Keratinocyte (primary cell): ENCODE data around the gene FNDC3B. TPM values are rescaled to one million over a fixed set of nuclear protein-coding genes. Genes with fewer than 3 reads are reported as not detected.

Experiments used
- DNase-seq: peaks from one replicate; pipeline ENCODE4 v3.0.0-alpha.2; 2011; ENCODE audit warnings: low read depth, missing footprints, low spot score
- FAIRE-seq: peaks from 2 replicates; lab custom pipeline; 2011; peaks lifted over from hg19 to GRCh38; lab: Jason Lieb, UNC
- H2AFZ ChIP-seq: 2 replicates; pipeline ENCODE4 v1.6.0; 2012; ENCODE audit warnings: low read length, control low read depth, inconsistent platforms; ENCODE audit not compliant: control insufficient read depth
- H3K27ac ChIP-seq: 2 replicates; pipeline ENCODE4 v1.5.1; 2011; ENCODE audit warnings: low read length; ENCODE audit not compliant: control insufficient read depth, insufficient read depth
- H3K27me3 ChIP-seq: 3 replicates; pipeline ENCODE4 v1.6.0; 2011; ENCODE audit warnings: low read length; ENCODE audit not compliant: control insufficient read depth, insufficient read depth; ENCODE audit errors: extremely low read depth
- H3K36me3 ChIP-seq, 2 experiments: 2 replicates in 1 of 2; 3 replicates in 1 of 2; pipeline ENCODE4 v1.5.1; 2011; ENCODE audit warnings: low read length in 2 of 2, mild to moderate bottlenecking in 1 of 2; ENCODE audit not compliant: control insufficient read depth in 2 of 2, insufficient read depth in 2 of 2; ENCODE audit errors: extremely low read depth in 1 of 2
- H3K4me1 ChIP-seq: 3 replicates; pipeline ENCODE4 v1.5.1; 2011; ENCODE audit warnings: low read length; ENCODE audit not compliant: control insufficient read depth, insufficient read depth; ENCODE audit errors: extremely low read depth
- H3K4me2 ChIP-seq: 3 replicates; pipeline ENCODE4 v1.6.0; 2011; ENCODE audit warnings: low read depth, low read length; ENCODE audit not compliant: control insufficient read depth, insufficient read depth; ENCODE audit errors: extremely low read depth
- H3K4me3 ChIP-seq, 3 experiments: fragments of 200-600 bp in 1 of 3; sonication (generic) in 1 of 3; 2 replicates in 2 of 3; 3 replicates in 1 of 3; pipeline ENCODE4 v1.5.1; 2011 to 2016; ENCODE audit warnings: low read length in 3 of 3, mild to moderate bottlenecking in 3 of 3, control low read depth in 2 of 3, inconsistent platforms in 1 of 3, low read depth in 1 of 3, mixed read lengths in 1 of 3, mixed run types in 1 of 3, moderate library complexity in 1 of 3; ENCODE audit not compliant: control insufficient read depth in 2 of 3, insufficient read depth in 2 of 3; ENCODE audit errors: extremely low read depth in 1 of 3
- H3K79me2 ChIP-seq: 2 replicates; pipeline ENCODE4 v1.6.0; 2012; ENCODE audit warnings: low read length; ENCODE audit not compliant: control insufficient read depth, insufficient read depth
- H3K9ac ChIP-seq: 3 replicates; pipeline ENCODE4 v1.6.0; 2011; ENCODE audit warnings: low read length; ENCODE audit not compliant: control insufficient read depth, insufficient read depth; ENCODE audit errors: extremely low read depth
- H3K9me1 ChIP-seq: 3 replicates; pipeline ENCODE4 v1.6.0; 2011; ENCODE audit warnings: low read length; ENCODE audit not compliant: control insufficient read depth, insufficient read depth; ENCODE audit errors: extremely low read depth
- H3K9me3 ChIP-seq: 2 replicates; pipeline ENCODE4 v1.5.1; 2012; ENCODE audit warnings: low read depth, low read length; ENCODE audit not compliant: control insufficient read depth
- H4K20me1 ChIP-seq: 3 replicates; pipeline ENCODE4 v1.6.0; 2011; ENCODE audit warnings: low read length; ENCODE audit not compliant: control insufficient read depth, insufficient read depth; ENCODE audit errors: extremely low read depth
- EZH2 ChIP-seq: IDR thresholded peaks from one replicate; pipeline ENCODE4 v1.6.1; 2012; ENCODE audit warnings: inconsistent platforms, mild to moderate bottlenecking, low read length, moderate library complexity
- dilution Hi-C: fragments of 300-500 bp; cut with MboI; formaldehyde crosslinking; loops from one replicate; pipeline ENCODE4 v1.7.0; 2020; ENCODE audit warnings: low sequenced_read_pairs; ENCODE audit not compliant: extremely low pct_ligation_motif_present
- polyA plus RNA-seq, 5 experiments: library from polyadenylated mRNA; depleted of rRNA in 3 of 5; stranded (reverse) in 3 of 5; stranded (forward) in 1 of 5; unstranded in 1 of 5; fragments of >200 nt; gene quantifications; 1 replicate in 1 of 5; 2 replicates in 3 of 5; 3 replicates in 1 of 5; pipeline versions ENCODE4 v1.2.1 to v1.2.3, GENCODE V29; 2011 to 2012; ENCODE audit warnings: missing spikeins in 2 of 5, low read depth in 1 of 5, low replicate concordance in 1 of 5
- TF ChIP-seq, protein P1 (sequence below), 3 experiments: IDR thresholded peaks in 1 of 3; conservative IDR thresholded peaks in 1 of 3; optimal IDR thresholded peaks in 1 of 3; 2 replicates in 2 of 3; 3 replicates in 1 of 3; pipeline versions ENCODE3 to v1.5.1; 2011; ENCODE audit warnings: low read length in 3 of 3, mild to moderate bottlenecking in 3 of 3, moderate library complexity in 2 of 3, control low read depth in 1 of 3, inconsistent platforms in 1 of 3; ENCODE audit not compliant: insufficient read depth in 2 of 3; ENCODE audit errors: extremely low read depth in 1 of 3

The FNDC3B gene
- polyA plus RNA-seq, 1 donor (not counting 4 experiments of a cell fraction or from before 2014, with no cell fraction given) = 31.4 TPM

DNA sequence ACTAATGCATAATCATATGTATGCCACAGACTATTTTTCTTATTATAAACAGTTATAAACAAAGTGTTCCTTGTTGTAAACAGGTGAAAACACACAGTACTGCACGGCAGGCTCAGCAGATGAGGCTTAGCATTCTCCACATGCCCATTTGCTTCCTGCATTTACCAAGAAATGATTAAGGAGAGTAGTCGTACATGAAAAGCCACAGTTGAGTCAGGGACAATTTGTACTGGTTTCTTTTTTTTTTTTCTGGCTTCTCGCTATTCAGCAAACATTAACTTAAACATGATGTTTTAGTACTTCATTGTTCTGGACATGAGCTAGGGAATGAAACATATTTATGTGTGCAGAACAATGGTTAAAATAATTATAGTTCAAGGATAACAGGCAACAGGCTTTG is 345.5 kb downstream of the FNDC3B start:
- Histone ChIP-seq H3K36me3 (peaks cover 4 to 5% of the 10 kb centered on the region in 2 experiments), H3K9me1 (no peaks in the 10 kb centered on the region), H3K9me3 (no peaks in the 10 kb centered on the region), H3K27ac (no peak overlapping the region), H3K9ac (no peak overlapping the region), H3K4me2 (no peak overlapping the region), H3K79me2 (no peaks in the 10 kb centered on the region), H3K4me3 (no peak overlapping the region), H3K27me3 (no peaks in the 10 kb centered on the region), H4K20me1 (no peaks in the 10 kb centered on the region), H3K4me1 (no peaks in the 10 kb centered on the region), H2AFZ (no peak overlapping the region)
- TF ChIP-seq, protein P1, sequence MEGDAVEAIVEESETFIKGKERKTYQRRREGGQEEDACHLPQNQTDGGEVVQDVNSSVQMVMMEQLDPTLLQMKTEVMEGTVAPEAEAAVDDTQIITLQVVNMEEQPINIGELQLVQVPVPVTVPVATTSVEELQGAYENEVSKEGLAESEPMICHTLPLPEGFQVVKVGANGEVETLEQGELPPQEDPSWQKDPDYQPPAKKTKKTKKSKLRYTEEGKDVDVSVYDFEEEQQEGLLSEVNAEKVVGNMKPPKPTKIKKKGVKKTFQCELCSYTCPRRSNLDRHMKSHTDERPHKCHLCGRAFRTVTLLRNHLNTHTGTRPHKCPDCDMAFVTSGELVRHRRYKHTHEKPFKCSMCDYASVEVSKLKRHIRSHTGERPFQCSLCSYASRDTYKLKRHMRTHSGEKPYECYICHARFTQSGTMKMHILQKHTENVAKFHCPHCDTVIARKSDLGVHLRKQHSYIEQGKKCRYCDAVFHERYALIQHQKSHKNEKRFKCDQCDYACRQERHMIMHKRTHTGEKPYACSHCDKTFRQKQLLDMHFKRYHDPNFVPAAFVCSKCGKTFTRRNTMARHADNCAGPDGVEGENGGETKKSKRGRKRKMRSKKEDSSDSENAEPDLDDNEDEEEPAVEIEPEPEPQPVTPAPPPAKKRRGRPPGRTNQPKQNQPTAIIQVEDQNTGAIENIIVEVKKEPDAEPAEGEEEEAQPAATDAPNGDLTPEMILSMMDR (optimal IDR thresholded peaks at IDR 0.05 in 1 of 3, IDR thresholded peaks at IDR 0.05 in 1 of 3, conservative IDR thresholded peaks at IDR 0.05 in 1 of 3; ENCODE audit: extremely low read depth in 1 of 3, insufficient read depth in 2 of 3, low read length in 3 of 3) = no peak
- TF ChIP-seq EZH2 = no peak
- FAIRE-seq (no peak), DNase-seq (no peak)
- dilution Hi-C loops = no loop called here

DNA sequence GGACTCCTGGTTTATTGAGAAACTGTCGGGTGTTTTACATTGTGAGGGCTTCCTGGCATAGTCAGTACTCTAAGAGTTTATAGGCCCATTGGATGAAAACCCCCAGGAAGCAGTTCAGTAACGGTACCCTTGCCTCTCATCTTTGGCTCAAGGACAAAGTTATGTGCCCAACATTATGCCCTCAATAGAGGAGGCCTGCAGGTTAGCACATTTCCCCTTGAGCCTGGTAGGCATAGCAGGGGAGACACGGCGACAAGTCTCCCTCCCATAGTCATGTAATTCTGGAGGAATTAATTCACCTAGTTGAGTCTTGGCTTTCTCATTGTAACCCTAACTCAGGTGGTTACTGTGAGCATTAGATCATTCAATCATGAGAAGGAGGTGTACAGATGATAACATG is 348.4 kb downstream of the FNDC3B start:
- FAIRE-seq = no peak

More for the DNA sequence above, 348.4 kb downstream of the FNDC3B start:
- TF ChIP-seq, protein P1 (optimal IDR thresholded peaks at IDR 0.05 in 1 of 3, IDR thresholded peaks at IDR 0.05 in 1 of 3, conservative IDR thresholded peaks at IDR 0.05 in 1 of 3; ENCODE audit: extremely low read depth in 1 of 3, insufficient read depth in 2 of 3, low read length in 3 of 3) = no peak
- TF ChIP-seq EZH2 = no peak
- Histone ChIP-seq H3K9me3 (no peaks in the 10 kb centered on the region), H3K4me2 (no peak overlapping the region), H3K36me3 (peaks cover 0 to 3% of the 10 kb centered on the region in 2 experiments), H3K4me1 (no peaks in the 10 kb centered on the region), H2AFZ (no peak overlapping the region), H3K9ac (no peak overlapping the region), H3K27ac (no peak overlapping the region), H3K27me3 (no peaks in the 10 kb centered on the region), H3K4me3 (no peak overlapping the region), H3K9me1 (no peaks in the 10 kb centered on the region), H3K79me2 (no peaks in the 10 kb centered on the region), H4K20me1 (no peaks in the 10 kb centered on the region)
- dilution Hi-C loops = no loop called here
- no peak for DNase-seq
